Measurements from ENCODE around the gene CERS4.
"Not testable (repeated sequence)": the region's sequence is repeated elsewhere in the genome, so short reads cannot be mapped to it uniquely, and the experiment has no call there.

The CERS4 gene

GRCh38 chr19:8208922-8209461, at the start of gene CERS4:
TSS of gene CERS4 (plus strand) at chr19:8209370. CDS start at chr19:8251077, 41,707 bp downstream.
- peak in 54 of 56 donors; percentile 58 to 96 (median 86) for DNase-seq

GRCh38 chr19:8161135-8161646, 48.0 kb upstream of the CERS4 start:
- peak in 3 of 56 donors; percentile 11 to 21 (median 14) for DNase-seq

GRCh38 chr19:8163759-8164158, 45.4 kb upstream of the CERS4 start:
- no peak for DNase-seq

- no peak for DNase-seq
These were observed 41.2 kb upstream of the CERS4 start for GRCh38 chr19:8167985-8168384.

- no peak for DNase-seq
These were observed 40.6 kb upstream of the CERS4 start for GRCh38 chr19:8168537-8168936.

GRCh38 chr19:8174706-8175105, 34.5 kb upstream of the CERS4 start:
- no peak for DNase-seq

- no peak for DNase-seq
These were observed 29.2 kb upstream of the CERS4 start for GRCh38 chr19:8180018-8180417.

- DNase-seq = no peak
These were observed 24.9 kb upstream of the CERS4 start for GRCh38 chr19:8184274-8184673.

- DNase-seq = no peak
These were observed 23.7 kb upstream of the CERS4 start for GRCh38 chr19:8185343-8186068.

- DNase-seq = no peak
These were observed 16.8 kb upstream of the CERS4 start for GRCh38 chr19:8192221-8192820.

GRCh38 chr19:8194528-8195267, 14.5 kb upstream of the CERS4 start:
- DNase-seq = no peak

GRCh38 chr19:8196271-8196927, 12.8 kb upstream of the CERS4 start:
- no peak for DNase-seq

GRCh38 chr19:8203288-8204120, 5.7 kb upstream of the CERS4 start:
- not testable (repeated sequence) for DNase-seq

GRCh38 chr19:8204961-8205360, 4.2 kb upstream of the CERS4 start:
- DNase-seq = no peak

- no peak for DNase-seq
These were observed 2.8 kb upstream of the CERS4 start for GRCh38 chr19:8206147-8207087.

- DNase-seq = not testable (repeated sequence)
These were observed 1.8 kb upstream of the CERS4 start for GRCh38 chr19:8207326-8207725.

- peak in 47 of 56 donors; percentile 22 to 80 (median 59) for DNase-seq
These were observed 850 bp upstream of the CERS4 start for GRCh38 chr19:8208119-8208921.

Data from nucleus accumbens (tissue), 56 donors.